H9 (cell line): ENCODE results near the gene ZRANB3. TPM values are rescaled to one million over a fixed set of nuclear protein-coding genes. Genes with fewer than 3 reads are reported as not detected.

Experiments
- DNase-seq: peaks from one replicate; pipeline ENCODE4 v3.0.0-alpha.2; 2017
- H2AFZ ChIP-seq: one replicate; pipeline ENCODE4 v1.6.1; 2013; ENCODE audit warnings: mild to moderate bottlenecking, low read length, control low read depth, moderate library complexity
- H2AK5ac ChIP-seq: 2 replicates; pipeline ENCODE4 v1.6.1; 2013; ENCODE audit warnings: low read length, control low read depth, mixed read lengths; ENCODE audit not compliant: insufficient read length
- H2BK120ac ChIP-seq: one replicate; pipeline ENCODE4 v1.6.1; 2013; ENCODE audit warnings: low read depth, mild to moderate bottlenecking, low read length, control low read depth, inconsistent platforms; ENCODE audit not compliant: poor library complexity, severe bottlenecking
- H2BK12ac ChIP-seq: 2 replicates; pipeline ENCODE4 v1.6.1; 2013; ENCODE audit warnings: low read length, control low read depth, mixed read lengths, low read depth; ENCODE audit not compliant: insufficient read length
- H2BK15ac ChIP-seq: 2 replicates; pipeline ENCODE4 v1.6.1; 2013; ENCODE audit warnings: low read depth, low read length, control low read depth
- H2BK20ac ChIP-seq: one replicate; pipeline ENCODE4 v1.6.1; 2013; ENCODE audit warnings: low read depth, mild to moderate bottlenecking, low read length, control low read depth, inconsistent platforms; ENCODE audit not compliant: poor library complexity, severe bottlenecking
- H2BK5ac ChIP-seq: 2 replicates; pipeline ENCODE4 v1.6.1; 2013; ENCODE audit warnings: low read length, control low read depth, mixed read lengths; ENCODE audit not compliant: insufficient read length
- H3K14ac ChIP-seq: 2 replicates; pipeline ENCODE4 v1.6.1; 2013; ENCODE audit warnings: low read length, control low read depth; ENCODE audit not compliant: insufficient read depth
- H3K18ac ChIP-seq: 2 replicates; pipeline ENCODE4 v1.6.1; 2013; ENCODE audit warnings: low read depth, mild to moderate bottlenecking, mixed read lengths, low read length, control low read depth; ENCODE audit not compliant: insufficient read length
- H3K23ac ChIP-seq: 2 replicates; pipeline ENCODE4 v1.6.1; 2013; ENCODE audit warnings: low read length, control low read depth, mixed read lengths, low read depth; ENCODE audit not compliant: insufficient read length
- H3K23me2 ChIP-seq: 2 replicates; pipeline ENCODE4 v1.6.1; 2013; ENCODE audit warnings: low read depth, mild to moderate bottlenecking, mixed read lengths, low read length, control low read depth; ENCODE audit not compliant: insufficient read length, poor library complexity, severe bottlenecking
- H3K27ac ChIP-seq: 2 replicates; pipeline ENCODE4 v1.5.1; 2013; ENCODE audit warnings: low read length, control low read depth, mixed read lengths, low read depth; ENCODE audit not compliant: insufficient read length
- H3K27me3 ChIP-seq: 2 replicates; pipeline ENCODE4 v1.6.1; 2013; ENCODE audit warnings: low read length, control low read depth, inconsistent platforms; ENCODE audit not compliant: insufficient read depth
- H3K4ac ChIP-seq: 2 replicates; pipeline ENCODE4 v1.6.1; 2013; ENCODE audit warnings: low read depth, mild to moderate bottlenecking, control low read depth, inconsistent platforms, low read length, moderate library complexity
- H3K4me1 ChIP-seq: 2 replicates; pipeline ENCODE4 v1.6.1; 2013; ENCODE audit warnings: low read length, control low read depth, inconsistent platforms; ENCODE audit not compliant: insufficient read depth
- H3K4me2 ChIP-seq: 2 replicates; pipeline ENCODE4 v1.6.1; 2013; ENCODE audit warnings: low read length, control low read depth, mixed read lengths; ENCODE audit not compliant: insufficient read length, insufficient read depth
- H3K56ac ChIP-seq: 2 replicates; pipeline ENCODE4 v1.6.1; 2013; ENCODE audit warnings: low read depth, mild to moderate bottlenecking, mixed read lengths, low read length, control low read depth; ENCODE audit not compliant: insufficient read length
- H3K79me1 ChIP-seq: 2 replicates; pipeline ENCODE4 v1.6.1; 2013; ENCODE audit warnings: low read depth, mild to moderate bottlenecking, moderate library complexity, low read length, control low read depth, inconsistent platforms; ENCODE audit not compliant: insufficient read depth, poor library complexity, severe bottlenecking
- H3K79me2 ChIP-seq: 2 replicates; pipeline ENCODE4 v1.6.1; 2013; ENCODE audit warnings: low read length, control low read depth, inconsistent platforms; ENCODE audit not compliant: insufficient read depth
- H3K9ac ChIP-seq: 2 replicates; pipeline ENCODE4 v1.6.1; 2013; ENCODE audit warnings: low read length, control low read depth, mixed read lengths; ENCODE audit not compliant: insufficient read length; ENCODE audit errors: extremely low read depth
- H3K9me3 ChIP-seq: one replicate; pipeline ENCODE4 v1.6.1; 2013; ENCODE audit warnings: low read depth, low read length, inconsistent platforms; ENCODE audit not compliant: control insufficient read depth
- H3T11ph ChIP-seq: one replicate; pipeline ENCODE4 v1.6.1; 2013; ENCODE audit warnings: mild to moderate bottlenecking, low read length, control low read depth, inconsistent platforms
- H4K20me1 ChIP-seq: one replicate; pipeline ENCODE4 v1.6.1; 2013; ENCODE audit not compliant: control insufficient read depth, insufficient read length, insufficient read depth
- H4K5ac ChIP-seq: 2 replicates; pipeline ENCODE4 v1.6.1; 2013; ENCODE audit warnings: low read depth, mild to moderate bottlenecking, mixed read lengths, low read length, control low read depth; ENCODE audit not compliant: insufficient read length
- H4K8ac ChIP-seq: replicated peaks from 2 replicates; pipeline ENCODE4 v1.6.1; 2013; ENCODE audit warnings: low read length, control low read depth, mixed read lengths, low read depth; ENCODE audit not compliant: insufficient read length
- H4K91ac ChIP-seq: 2 replicates; pipeline ENCODE4 v1.6.1; 2013; ENCODE audit warnings: low read depth, mild to moderate bottlenecking, moderate library complexity, mixed read lengths, low read length, control low read depth; ENCODE audit not compliant: insufficient read length
- H3K27ac Mint-ChIP-seq, 3 experiments: 2 replicates in 2 of 3; 3 replicates in 1 of 3; pipeline ENCODE4 v1.8.0; 2020 to 2021; ENCODE audit warnings: mixed read lengths in 3 of 3, mild to moderate bottlenecking in 1 of 3, moderate library complexity in 1 of 3
- H3K27me3 Mint-ChIP-seq: 2 replicates; pipeline ENCODE4 v1.8.0; 2021; ENCODE audit warnings: low read depth, mild to moderate bottlenecking, moderate library complexity, mixed read lengths
- H3K36me3 Mint-ChIP-seq, 3 experiments: 2 replicates in 2 of 3; 3 replicates in 1 of 3; pipeline ENCODE4 v1.8.0; 2020 to 2021; ENCODE audit warnings: low read depth in 3 of 3, mixed read lengths in 3 of 3; ENCODE audit not compliant: insufficient read depth in 1 of 3
- H3K4me1 Mint-ChIP-seq, 2 experiments: 2 replicates each; pipeline ENCODE4 v1.8.0; 2020; ENCODE audit warnings: mixed read lengths in 2 of 2
- H3K4me3 Mint-ChIP-seq, 2 experiments: 2 replicates in 1 of 2; 3 replicates in 1 of 2; pipeline ENCODE4 v1.8.0; 2020 to 2021; ENCODE audit warnings: mild to moderate bottlenecking in 2 of 2, mixed read lengths in 2 of 2, moderate library complexity in 1 of 2
- H3K9me3 Mint-ChIP-seq, 2 experiments: 2 replicates in 1 of 2; 3 replicates in 1 of 2; pipeline ENCODE4 v1.8.0; 2020; ENCODE audit warnings: mild to moderate bottlenecking in 2 of 2, mixed read lengths in 2 of 2, moderate library complexity in 1 of 2
- WGBS: extraction: QIAGEN DNeasy Blood & Tissue Kit; methylation state at CpG from one replicate; pipeline ENCODE4 v1.1.7; 2013; ENCODE audit warnings: missing lambda C conversion rate, low lambda C conversion rate, mixed read lengths; ENCODE audit not compliant: insufficient read length; ENCODE audit errors: extremely low coverage; 5-methylcytosine and 5-hydroxymethylcytosine counted together
- total RNA-seq: library from RNA; stranded (reverse); gene quantifications from 2 replicates; pipeline ENCODE4 v1.2.1, GENCODE V29; 2021
- TF ChIP-seq, protein P1 (sequence below): fragments of 200-600 bp; sonication (generic); conservative IDR thresholded peaks from 3 replicates; pipeline ENCODE4 v1.8.0; 2021; ENCODE audit warnings: antibody characterized with exemption, mild to moderate bottlenecking

ZRANB3 gene
- total RNA-seq, 1 experiment from 2014 or later, result 16.7 TPM

DNA sequence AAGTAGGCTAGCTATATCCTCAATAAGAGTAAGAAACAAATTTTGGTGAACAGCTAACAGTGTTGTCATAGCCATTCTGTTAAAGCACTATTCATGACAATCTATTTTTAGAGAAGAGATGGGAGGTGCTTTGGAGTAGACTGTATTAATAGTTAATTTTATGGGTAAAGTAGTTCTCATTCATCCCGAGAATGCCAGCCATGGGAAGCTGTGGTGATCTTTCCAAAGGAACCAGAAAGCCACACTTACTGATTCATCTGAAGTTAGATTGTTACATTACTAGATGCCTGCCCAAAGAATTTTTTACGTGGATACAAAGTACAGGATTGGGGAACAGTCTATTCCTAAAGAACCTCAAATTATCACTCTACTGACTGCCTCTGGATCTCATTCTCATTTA is 74.6 kb downstream of the ZRANB3 start:
- Mint-ChIP-seq H3K27ac (no peak overlapping the region), H3K4me3 (no peak overlapping the region), H3K9me3 (peaks cover 36 to 41% of the 10 kb centered on the region in 2 experiments), H3K36me3 (peaks cover 42 to 51% (median 50%) of the 10 kb centered on the region in 3 experiments), H3K4me1 (peaks cover 8 to 10% of the 10 kb centered on the region in 2 experiments; a peak in 3 of 4 replicates), H3K27me3 (peaks cover 5% of the 10 kb centered on the region)
- no peak overlapping the region for H3K18ac ChIP-seq
- DNase-seq, result no peak
- no peak overlapping the region for H3K4me2 ChIP-seq
- H3K14ac ChIP-seq, result no peak overlapping the region
- H3K27ac ChIP-seq, result no peak overlapping the region
- no peak overlapping the region for H3K23ac ChIP-seq
- no peaks in the 10 kb centered on the region for H3K79me2 ChIP-seq
- H2AFZ ChIP-seq, result no peak overlapping the region
- H4K8ac ChIP-seq, result no peak overlapping the region
- no peaks in the 10 kb centered on the region for H4K20me1 ChIP-seq
- H3K79me1 ChIP-seq, result no peaks in the 10 kb centered on the region
- no peak overlapping the region for H3K9ac ChIP-seq
- no CpG with 5 or more reads among the region's 2 CpGs for WGBS
- no peak overlapping the region for H3K4ac ChIP-seq
- TF ChIP-seq, protein P1, sequence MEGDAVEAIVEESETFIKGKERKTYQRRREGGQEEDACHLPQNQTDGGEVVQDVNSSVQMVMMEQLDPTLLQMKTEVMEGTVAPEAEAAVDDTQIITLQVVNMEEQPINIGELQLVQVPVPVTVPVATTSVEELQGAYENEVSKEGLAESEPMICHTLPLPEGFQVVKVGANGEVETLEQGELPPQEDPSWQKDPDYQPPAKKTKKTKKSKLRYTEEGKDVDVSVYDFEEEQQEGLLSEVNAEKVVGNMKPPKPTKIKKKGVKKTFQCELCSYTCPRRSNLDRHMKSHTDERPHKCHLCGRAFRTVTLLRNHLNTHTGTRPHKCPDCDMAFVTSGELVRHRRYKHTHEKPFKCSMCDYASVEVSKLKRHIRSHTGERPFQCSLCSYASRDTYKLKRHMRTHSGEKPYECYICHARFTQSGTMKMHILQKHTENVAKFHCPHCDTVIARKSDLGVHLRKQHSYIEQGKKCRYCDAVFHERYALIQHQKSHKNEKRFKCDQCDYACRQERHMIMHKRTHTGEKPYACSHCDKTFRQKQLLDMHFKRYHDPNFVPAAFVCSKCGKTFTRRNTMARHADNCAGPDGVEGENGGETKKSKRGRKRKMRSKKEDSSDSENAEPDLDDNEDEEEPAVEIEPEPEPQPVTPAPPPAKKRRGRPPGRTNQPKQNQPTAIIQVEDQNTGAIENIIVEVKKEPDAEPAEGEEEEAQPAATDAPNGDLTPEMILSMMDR, result no peak
- no peak overlapping the region for H2BK15ac ChIP-seq
- H2AK5ac ChIP-seq, result no peak overlapping the region
- H3K56ac ChIP-seq, result no peak overlapping the region
- H3K23me2 ChIP-seq, result no peaks in the 10 kb centered on the region
- no peak overlapping the region for H2BK120ac ChIP-seq
- peaks cover 8% of the 10 kb centered on the region for H3K9me3 ChIP-seq
- no peak overlapping the region for H4K5ac ChIP-seq
- H3K4me1 ChIP-seq, result no peaks in the 10 kb centered on the region
- H2BK12ac ChIP-seq, result no peak overlapping the region
- H3K27me3 ChIP-seq, result no peaks in the 10 kb centered on the region
- H2BK20ac ChIP-seq, result no peak overlapping the region
- H3T11ph ChIP-seq, result no peak overlapping the region
- H4K91ac ChIP-seq, result no peak overlapping the region
- no peak overlapping the region for H2BK5ac ChIP-seq
